Activated T-cell treated with anti-CD3 and anti-CD28 coated beads, Interleukin-2, amount 50 U/mL, for 72 hours (primary cell): ENCODE measurements around the gene SEMA6B. TPM values are rescaled to one million over a fixed set of nuclear protein-coding genes. Genes with fewer than 3 reads are reported as not detected.

ENCODE experiments used
- ATAC-seq, 2 donors: fragments of 150-1000 bp; cut with Tn5 transposase; replicated peaks in 1 of 2; 2 replicates each; pipeline ENCODE4 v1.10.0; 2021; ENCODE audit warnings: moderate library complexity in 2 of 2, mild to moderate bottlenecking in 1 of 2
- DNase-seq, 2 donors: peaks; one replicate each; pipeline ENCODE4 v3.0.0; 2021 to 2022; ENCODE audit warnings: mixed read lengths in 1 of 2
- H3K27ac Mint-ChIP-seq: one replicate; pipeline ENCODE4 v1.8.0; 2022; ENCODE audit warnings: mild to moderate bottlenecking, moderate library complexity, mixed read lengths
- H3K27me3 Mint-ChIP-seq: one replicate; pipeline ENCODE4 v1.8.0; 2022; ENCODE audit warnings: low read depth, mixed read lengths
- H3K36me3 Mint-ChIP-seq, 2 donors: one replicate each; pipeline ENCODE4 v1.8.0; 2022; ENCODE audit warnings: mixed read lengths in 2 of 2, mild to moderate bottlenecking in 1 of 2; ENCODE audit not compliant: insufficient read depth in 2 of 2
- H3K4me1 Mint-ChIP-seq: one replicate; pipeline ENCODE4 v1.8.0; 2022; ENCODE audit warnings: low read depth, mixed read lengths
- H3K4me3 Mint-ChIP-seq, 2 donors: one replicate each; pipeline ENCODE4 v1.8.0; 2022; ENCODE audit warnings: mild to moderate bottlenecking in 2 of 2, mixed read lengths in 2 of 2, moderate library complexity in 2 of 2
- H3K9me3 Mint-ChIP-seq, 2 donors: one replicate each; pipeline ENCODE4 v1.8.0; 2022; ENCODE audit warnings: mixed read lengths in 2 of 2
- total RNA-seq, 2 donors: library from RNA; stranded (reverse); gene quantifications; one replicate each; pipeline ENCODE4 v1.2.3, GENCODE V29; 2022

The SEMA6B gene
- total RNA-seq, 2 donors from 2014 or later, result 0.05 to 0.19 TPM

GRCh38 chr19:4507804-4508203 lies 51.7 kb downstream of the SEMA6B start:
- DNase-seq, result no peak
- H3K9me3 Mint-ChIP-seq, result no peaks in the 10 kb centered on the region
- H3K4me1 Mint-ChIP-seq, result peaks cover 7% of the 10 kb centered on the region
- H3K4me3 Mint-ChIP-seq, result no peak overlapping the region
- no peak overlapping the region for H3K27ac Mint-ChIP-seq
- no peaks in the 10 kb centered on the region for H3K27me3 Mint-ChIP-seq
- H3K36me3 Mint-ChIP-seq, result peaks cover 0 to 3% of the 10 kb centered on the region in 2 donors
- no peak for ATAC-seq

GRCh38 chr19:4507150-4507452 lies 52.4 kb downstream of the SEMA6B start:
- H3K4me1 Mint-ChIP-seq, result peaks cover 7% of the 10 kb centered on the region
- no peak for ATAC-seq

GRCh38 chr19:4506449-4507149 lies 52.9 kb downstream of the SEMA6B start:
- no peak overlapping the region for H3K4me3 Mint-ChIP-seq
- H3K27ac Mint-ChIP-seq, result no peak overlapping the region
- no peak for DNase-seq
- peaks cover 0 to 3% of the 10 kb centered on the region in 2 donors for H3K36me3 Mint-ChIP-seq
- ATAC-seq, result no peak
- H3K4me1 Mint-ChIP-seq, result peaks cover 7% of the 10 kb centered on the region
- no peaks in the 10 kb centered on the region for H3K9me3 Mint-ChIP-seq
- no peaks in the 10 kb centered on the region for H3K27me3 Mint-ChIP-seq

More at GRCh38 chr19:4507150-4507452, 52.4 kb downstream of the SEMA6B start:
- Mint-ChIP-seq H3K4me3 (no peak overlapping the region), H3K36me3 (peaks cover 0 to 3% of the 10 kb centered on the region in 2 donors), H3K27ac (no peak overlapping the region), H3K9me3 (no peaks in the 10 kb centered on the region), H3K27me3 (no peaks in the 10 kb centered on the region)
- no peak for DNase-seq

GRCh38 chr19:4505570-4506448 lies 53.7 kb downstream of the SEMA6B start:
- H3K36me3 Mint-ChIP-seq, result peaks cover 0 to 3% of the 10 kb centered on the region in 2 donors
- no peak for DNase-seq
- no peak for ATAC-seq
- no peaks in the 10 kb centered on the region for H3K9me3 Mint-ChIP-seq
- H3K27me3 Mint-ChIP-seq, result no peaks in the 10 kb centered on the region
- no peak overlapping the region for H3K4me3 Mint-ChIP-seq
- H3K4me1 Mint-ChIP-seq, result peaks cover 7% of the 10 kb centered on the region
- no peak overlapping the region for H3K27ac Mint-ChIP-seq

- Mint-ChIP-seq H3K9me3 (no peaks in the 10 kb centered on the region), H3K4me1 (peaks cover 7% of the 10 kb centered on the region), H3K36me3 (peaks cover 0 to 3% of the 10 kb centered on the region in 2 donors), H3K27ac (no peak overlapping the region), H3K27me3 (no peaks in the 10 kb centered on the region), H3K4me3 (no peak overlapping the region)
- no peak for DNase-seq
- ATAC-seq, result no peak
Measured at GRCh38 chr19:4504891-4505569, 54.5 kb downstream of the SEMA6B start.

GRCh38 chr19:4504297-4504701 lies 55.2 kb downstream of the SEMA6B start:
- H3K9me3 Mint-ChIP-seq, result no peaks in the 10 kb centered on the region
- no peaks in the 10 kb centered on the region for H3K27me3 Mint-ChIP-seq
- DNase-seq (no peak), ATAC-seq (no peak)
- peaks cover 7% of the 10 kb centered on the region for H3K4me1 Mint-ChIP-seq
- H3K36me3 Mint-ChIP-seq, result peaks cover 0 to 3% of the 10 kb centered on the region in 2 donors
- H3K4me3 Mint-ChIP-seq, result no peak overlapping the region
- H3K27ac Mint-ChIP-seq, result no peak overlapping the region

GRCh38 chr19:4503825-4504170 lies 55.7 kb downstream of the SEMA6B start:
- Mint-ChIP-seq H3K9me3 (no peaks in the 10 kb centered on the region), H3K27me3 (no peaks in the 10 kb centered on the region), H3K4me3 (no peak overlapping the region), H3K36me3 (peaks cover 0 to 3% of the 10 kb centered on the region in 2 donors), H3K27ac (no peak overlapping the region), H3K4me1 (peaks cover 7% of the 10 kb centered on the region)
- ATAC-seq, result no peak
- no peak for DNase-seq

GRCh38 chr19:4503132-4503824 lies 56.2 kb downstream of the SEMA6B start:
- peaks cover 7% of the 10 kb centered on the region for H3K4me1 Mint-ChIP-seq
- H3K4me3 Mint-ChIP-seq, result no peak overlapping the region
- H3K27ac Mint-ChIP-seq, result no peak overlapping the region
- H3K27me3 Mint-ChIP-seq, result no peaks in the 10 kb centered on the region
- ATAC-seq, result no peak
- H3K9me3 Mint-ChIP-seq, result no peaks in the 10 kb centered on the region
- H3K36me3 Mint-ChIP-seq, result peaks cover 0 to 3% of the 10 kb centered on the region in 2 donors
- DNase-seq, result no peak

- Mint-ChIP-seq H3K4me1 (peaks cover 7% of the 10 kb centered on the region), H3K4me3 (no peak overlapping the region), H3K9me3 (no peaks in the 10 kb centered on the region), H3K36me3 (peaks cover 0 to 3% of the 10 kb centered on the region in 2 donors), H3K27me3 (no peaks in the 10 kb centered on the region), H3K27ac (no peak overlapping the region)
- ATAC-seq (no peak), DNase-seq (no peak)
Measured at GRCh38 chr19:4502282-4503131, 57.0 kb downstream of the SEMA6B start.

- ATAC-seq (no peak), DNase-seq (no peak)
- Mint-ChIP-seq H3K36me3 (peaks cover 0 to 3% of the 10 kb centered on the region in 2 donors), H3K9me3 (no peaks in the 10 kb centered on the region), H3K4me1 (peaks cover 6% of the 10 kb centered on the region), H3K27me3 (no peaks in the 10 kb centered on the region), H3K4me3 (no peak overlapping the region), H3K27ac (no peak overlapping the region)
Measured at GRCh38 chr19:4501691-4502090, 57.8 kb downstream of the SEMA6B start.

GRCh38 chr19:4500841-4501591 lies 58.5 kb downstream of the SEMA6B start:
- Mint-ChIP-seq H3K4me3 (no peak overlapping the region), H3K27me3 (no peaks in the 10 kb centered on the region), H3K27ac (no peak overlapping the region), H3K9me3 (no peaks in the 10 kb centered on the region), H3K36me3 (no peaks in the 10 kb centered on the region), H3K4me1 (no peaks in the 10 kb centered on the region)
- no peak for ATAC-seq
- DNase-seq, result no peak

- ATAC-seq, result no peak
- Mint-ChIP-seq H3K4me3 (no peak overlapping the region), H3K36me3 (no peaks in the 10 kb centered on the region), H3K4me1 (no peaks in the 10 kb centered on the region), H3K27me3 (no peaks in the 10 kb centered on the region), H3K27ac (no peak overlapping the region), H3K9me3 (no peaks in the 10 kb centered on the region)
- no peak for DNase-seq
Measured at GRCh38 chr19:4499855-4500254, 59.6 kb downstream of the SEMA6B start.
